Measurements from ENCODE around the gene ZACN.

Gene ZACN

GRCh38 chr17:76083536-76084182 is 4.7 kb downstream of the ZACN start:
- Mint-ChIP-seq H3K4me3 (no peak overlapping the region), H3K27me3 (peaks cover 8% of the 10 kb centered on the region), H3K9me3 (no peaks in the 10 kb centered on the region), H3K36me3 (ENCODE audit: low read depth) (peaks cover 9% of the 10 kb centered on the region), H3K4me1 (peaks cover 6% of the 10 kb centered on the region), H3K27ac (no peak overlapping the region)
- DNase-seq (no peak), ATAC-seq (no peak)

DNA sequence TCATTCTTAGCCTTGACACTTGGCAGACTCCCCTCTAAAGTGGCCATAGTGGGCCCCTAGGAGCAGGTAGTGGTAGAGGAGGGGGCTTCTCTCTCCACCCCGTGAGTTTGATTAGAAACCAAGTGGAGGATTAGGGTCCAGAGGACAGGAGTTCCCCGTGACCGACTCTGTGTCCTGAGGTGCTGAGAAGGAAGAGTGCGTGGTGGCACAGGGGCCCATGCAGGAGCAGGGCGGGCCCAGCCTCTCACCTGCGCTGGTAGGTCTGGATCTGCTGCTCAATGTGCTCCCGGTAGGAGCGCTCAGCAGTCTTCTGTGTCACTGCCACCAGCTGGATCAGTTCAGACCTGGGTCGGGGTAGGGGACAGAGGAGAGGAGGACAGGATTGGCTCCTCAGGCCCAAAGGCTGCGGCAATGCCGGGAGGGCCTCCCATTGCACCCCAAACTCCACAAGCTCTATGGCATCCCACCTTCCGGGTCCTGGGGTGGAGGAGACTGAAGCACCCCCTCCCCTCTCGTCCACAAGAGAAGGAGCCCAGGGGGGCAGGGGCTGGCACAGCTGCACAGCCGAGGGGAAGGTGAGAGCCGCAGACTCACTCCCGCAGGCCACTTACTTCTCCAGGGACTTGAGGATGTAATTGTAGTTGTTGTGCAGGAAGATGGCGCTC is 6.2 kb downstream of the ZACN start:
- H3K36me3 Mint-ChIP-seq (ENCODE audit: low read depth), result peaks cover 11% of the 10 kb centered on the region
- H3K4me3 Mint-ChIP-seq, result no peak overlapping the region

DNA sequence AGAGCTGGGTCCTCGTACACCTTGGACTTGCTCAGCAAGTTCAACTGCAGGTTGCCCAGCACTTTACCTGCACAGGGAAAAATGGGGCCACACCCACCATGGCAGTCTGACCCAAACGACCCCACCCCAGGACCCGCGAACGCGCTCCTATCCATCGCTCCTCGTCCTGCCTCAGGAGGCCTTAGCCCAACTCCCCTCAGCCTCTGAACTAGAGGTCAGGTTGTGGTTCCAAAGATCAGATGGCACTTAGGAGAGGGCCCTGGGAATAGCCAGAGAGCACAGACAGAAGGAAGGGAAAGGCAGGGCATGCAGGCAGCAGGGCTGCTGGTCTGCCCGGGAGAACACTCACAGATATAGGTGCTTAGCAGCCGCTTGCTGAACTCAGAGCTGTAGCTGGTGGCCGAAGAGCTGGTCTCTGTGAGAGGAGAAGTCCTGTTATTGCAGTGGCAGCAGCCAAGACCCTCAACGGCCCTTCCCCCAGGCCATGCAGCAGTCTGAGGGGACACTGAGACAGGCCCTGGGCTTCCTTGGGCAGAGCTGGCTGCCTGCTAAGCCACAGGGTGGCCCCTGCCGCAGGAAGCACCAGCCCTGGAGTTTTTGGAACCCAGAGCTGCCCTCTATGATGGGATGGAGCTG is 6.9 kb downstream of the ZACN start:
- no peak for ATAC-seq
- Mint-ChIP-seq H3K4me1 (no peaks in the 10 kb centered on the region), H3K9me3 (no peaks in the 10 kb centered on the region), H3K36me3 (ENCODE audit: low read depth) (peaks cover 13% of the 10 kb centered on the region), H3K27ac (no peak overlapping the region), H3K27me3 (no peaks in the 10 kb centered on the region), H3K4me3 (no peak overlapping the region)
- DNase-seq, result no peak

More for the DNA sequence above, 6.2 kb downstream of the ZACN start:
- H3K9me3 Mint-ChIP-seq, result no peaks in the 10 kb centered on the region
- ATAC-seq, result no peak
- H3K4me1 Mint-ChIP-seq, result no peaks in the 10 kb centered on the region
- no peak for DNase-seq
- H3K27ac Mint-ChIP-seq, result no peak overlapping the region
- H3K27me3 Mint-ChIP-seq, result no peaks in the 10 kb centered on the region

- no peaks in the 10 kb centered on the region for H3K4me1 Mint-ChIP-seq
- no peaks in the 10 kb centered on the region for H3K27me3 Mint-ChIP-seq
- H3K9me3 Mint-ChIP-seq, result no peaks in the 10 kb centered on the region
- no peak overlapping the region for H3K4me3 Mint-ChIP-seq
- H3K27ac Mint-ChIP-seq, result no peak overlapping the region
- H3K36me3 Mint-ChIP-seq (ENCODE audit: low read depth), result peaks cover 13% of the 10 kb centered on the region
- DNase-seq (no peak), ATAC-seq (no peak)
Measured at GRCh38 chr17:76086384-76086783, 7.4 kb downstream of the ZACN start.

GRCh38 chr17:76087531-76087930 is 8.5 kb downstream of the ZACN start:
- H3K4me3 Mint-ChIP-seq, result no peak overlapping the region
- H3K27me3 Mint-ChIP-seq, result no peaks in the 10 kb centered on the region
- peaks cover 16% of the 10 kb centered on the region for H3K36me3 Mint-ChIP-seq (ENCODE audit: low read depth)
- H3K27ac Mint-ChIP-seq, result no peak overlapping the region
- H3K4me1 Mint-ChIP-seq, result no peaks in the 10 kb centered on the region
- DNase-seq (no peak), ATAC-seq (no peak)
- H3K9me3 Mint-ChIP-seq, result no peaks in the 10 kb centered on the region

GRCh38 chr17:76088041-76088867 is 9.3 kb downstream of the ZACN start:
- peaks cover 16% of the 10 kb centered on the region for H3K36me3 Mint-ChIP-seq (ENCODE audit: low read depth)
- no peak for ATAC-seq
- H3K4me1 Mint-ChIP-seq, result no peaks in the 10 kb centered on the region
- H3K4me3 Mint-ChIP-seq, result no peak overlapping the region
- no peaks in the 10 kb centered on the region for H3K27me3 Mint-ChIP-seq
- DNase-seq, result no peak
- H3K27ac Mint-ChIP-seq, result no peak overlapping the region
- no peaks in the 10 kb centered on the region for H3K9me3 Mint-ChIP-seq

DNA sequence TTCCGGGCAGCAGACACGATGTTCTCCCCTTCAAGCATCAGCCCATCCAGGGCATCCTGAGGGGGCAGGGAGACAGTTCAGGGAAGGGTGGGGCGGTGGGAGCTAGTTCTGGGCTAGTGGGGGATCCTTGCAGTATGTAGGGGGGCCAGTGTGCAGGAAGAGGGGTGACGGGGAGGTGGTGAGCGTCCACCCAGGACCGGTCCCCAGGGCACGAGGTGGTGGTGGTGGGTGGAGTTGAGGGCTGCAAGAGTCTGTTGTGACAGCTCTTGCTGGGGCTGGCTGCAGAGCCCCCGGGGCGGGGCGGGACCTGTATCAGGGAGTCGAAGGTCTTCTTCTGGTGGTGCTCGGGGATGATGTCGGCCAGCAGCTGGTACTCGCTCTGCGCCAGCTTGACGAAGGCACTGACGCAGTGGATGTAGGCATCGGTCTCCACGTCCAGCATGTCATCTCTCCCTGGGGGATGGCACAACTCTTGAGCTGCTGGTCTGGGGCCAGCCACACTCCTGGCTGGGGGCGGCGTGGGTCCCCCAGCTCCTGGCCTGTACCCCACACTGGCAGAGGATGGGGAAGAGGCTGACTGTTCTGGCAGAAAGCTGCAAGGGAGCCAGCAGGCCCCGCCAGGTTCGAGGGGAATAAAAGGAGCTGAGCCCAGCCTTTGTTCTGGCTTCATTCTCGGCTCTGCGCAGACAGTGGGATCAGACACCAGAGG is 10.0 kb downstream of the ZACN start:
- DNase-seq (no peak), ATAC-seq (no peak)
- H3K27me3 Mint-ChIP-seq, result no peaks in the 10 kb centered on the region
- H3K27ac Mint-ChIP-seq, result no peak overlapping the region
- H3K4me1 Mint-ChIP-seq, result no peaks in the 10 kb centered on the region
- no peaks in the 10 kb centered on the region for H3K9me3 Mint-ChIP-seq
- H3K36me3 Mint-ChIP-seq (ENCODE audit: low read depth), result peaks cover 19% of the 10 kb centered on the region
- no peak overlapping the region for H3K4me3 Mint-ChIP-seq

- Mint-ChIP-seq H3K36me3 (ENCODE audit: low read depth) (peaks cover 18% of the 10 kb centered on the region), H3K4me1 (no peaks in the 10 kb centered on the region), H3K27ac (no peak overlapping the region), H3K9me3 (no peaks in the 10 kb centered on the region), H3K4me3 (no peak overlapping the region), H3K27me3 (no peaks in the 10 kb centered on the region)
- DNase-seq (no peak), ATAC-seq (no peak)
Measured at GRCh38 chr17:76089680-76090516, 10.9 kb downstream of the ZACN start.

GRCh38 chr17:76090517-76091129 is 11.6 kb downstream of the ZACN start:
- Mint-ChIP-seq H3K4me1 (no peaks in the 10 kb centered on the region), H3K27me3 (no peaks in the 10 kb centered on the region), H3K9me3 (no peaks in the 10 kb centered on the region), H3K36me3 (ENCODE audit: low read depth) (peaks cover 18% of the 10 kb centered on the region), H3K27ac (no peak overlapping the region), H3K4me3 (no peak overlapping the region)
- no peak for DNase-seq
- no peak for ATAC-seq

- no peaks in the 10 kb centered on the region for H3K27me3 Mint-ChIP-seq
- H3K27ac Mint-ChIP-seq, result peak overlapping the region; percentile 52
- no peaks in the 10 kb centered on the region for H3K9me3 Mint-ChIP-seq
- H3K4me1 Mint-ChIP-seq, result no peaks in the 10 kb centered on the region
- peaks cover 22% of the 10 kb centered on the region for H3K36me3 Mint-ChIP-seq (ENCODE audit: low read depth)
- no peak overlapping the region for H3K4me3 Mint-ChIP-seq
- DNase-seq (no peak), ATAC-seq (peak; percentile 33)
Measured at GRCh38 chr17:76091526-76092286, 12.7 kb downstream of the ZACN start.

DNA sequence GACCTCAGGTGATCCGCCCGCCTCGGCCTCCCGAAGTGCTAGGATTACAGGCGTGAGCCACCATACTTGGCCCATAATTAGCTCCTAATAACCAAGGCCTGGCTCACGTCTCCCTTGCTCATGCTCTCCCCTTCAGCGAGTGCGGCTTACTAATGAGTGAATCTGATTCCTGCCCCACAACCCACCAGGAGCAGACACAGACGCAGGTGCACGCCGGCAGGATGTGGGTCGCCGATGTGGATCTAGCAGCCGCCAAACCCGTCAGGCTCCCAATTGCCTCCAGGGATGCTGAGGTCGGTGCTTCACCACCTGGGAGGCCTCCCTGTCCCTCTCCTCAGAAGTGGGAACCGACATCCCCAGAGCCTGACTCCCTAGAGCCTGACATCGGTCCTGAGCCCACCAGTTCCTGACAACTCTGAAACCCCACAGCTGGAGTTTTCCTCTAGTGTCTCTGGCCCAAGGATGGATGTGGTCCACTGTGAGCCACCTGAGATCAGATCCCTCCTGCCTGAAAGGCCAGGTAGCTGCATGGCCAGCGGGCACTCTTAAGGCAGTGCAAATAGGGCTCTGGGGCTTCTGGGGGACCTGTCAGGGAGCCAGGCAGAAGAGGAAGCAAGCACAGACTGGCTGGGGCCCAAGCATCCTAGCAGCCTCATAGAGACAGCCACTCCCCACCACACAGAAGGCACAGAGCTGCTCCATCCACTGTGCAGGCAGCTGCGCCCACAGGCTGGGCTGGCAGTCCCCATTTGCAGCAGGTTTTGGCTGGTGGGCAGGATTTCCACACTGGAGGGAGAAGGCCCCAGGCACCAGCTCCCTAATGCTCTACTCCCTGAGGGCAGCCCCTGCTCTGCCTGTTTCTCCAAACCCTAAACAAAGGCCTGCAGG is 13.8 kb downstream of the ZACN start:
- H3K27me3 Mint-ChIP-seq, result no peaks in the 10 kb centered on the region
- H3K4me1 Mint-ChIP-seq, result no peaks in the 10 kb centered on the region
- no peak for ATAC-seq
- H3K4me3 Mint-ChIP-seq, result no peak overlapping the region
- H3K9me3 Mint-ChIP-seq, result no peaks in the 10 kb centered on the region
- no peak for DNase-seq
- no peak overlapping the region for H3K27ac Mint-ChIP-seq
- H3K36me3 Mint-ChIP-seq (ENCODE audit: low read depth), result peaks cover 24% of the 10 kb centered on the region

DNA sequence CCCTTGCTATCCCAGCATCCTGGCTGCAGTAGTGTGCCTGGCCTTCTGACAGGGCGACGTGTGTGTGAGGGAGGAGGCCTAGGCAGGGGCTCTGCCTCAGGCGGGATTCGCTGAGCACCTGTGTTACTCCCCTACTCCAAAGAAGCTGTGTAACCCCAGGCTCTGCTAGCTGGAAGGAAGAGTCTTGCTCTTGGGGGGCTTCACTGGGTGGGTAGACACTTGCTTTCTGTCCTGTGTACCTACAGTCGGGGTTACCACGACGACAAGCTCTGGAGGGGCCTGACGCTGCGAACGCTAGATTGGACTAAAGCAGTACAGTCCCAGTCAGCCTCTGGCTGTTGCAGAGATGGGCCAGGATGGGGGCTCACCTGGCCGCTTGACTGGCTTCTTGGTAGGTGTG is 15.1 kb downstream of the ZACN start:
- Mint-ChIP-seq H3K4me1 (no peaks in the 10 kb centered on the region), H3K27me3 (no peaks in the 10 kb centered on the region), H3K27ac (no peak overlapping the region), H3K36me3 (ENCODE audit: low read depth) (peaks cover 30% of the 10 kb centered on the region), H3K4me3 (no peak overlapping the region), H3K9me3 (no peaks in the 10 kb centered on the region)
- ATAC-seq, result no peak
- DNase-seq, result no peak

Data from activated naive CD8-positive, alpha-beta T cell treated with anti-CD3 and anti-CD28 coated beads, Interleukin-2, amount 50 U/mL, for 24 hours (primary cell).